A549 (cell line): Measurements from ENCODE around the gene SLC10A3. TPM values are rescaled to one million over a fixed set of nuclear protein-coding genes. Genes with fewer than 3 reads are reported as not detected.

Experiments used
- ATAC-seq, 2 experiments: fragments of 200-7000 bp in 1 of 2; fragments of >200 bp in 1 of 2; cut with Nextera tagmentation in 1 of 2; cut with Tn5 transposase in 1 of 2; 3 replicates each; pipeline versions ENCODE4 v1.8.0 to v1.9.1; 2018 to 2020; ENCODE audit warnings: mild to moderate bottlenecking in 1 of 2, moderate library complexity in 1 of 2
- CTCF ChIA-PET: fragments of 300-600 bp; sonication (Branson Sonifier 250); formaldehyde crosslinking; extraction: SDS; loops from one replicate; lab custom pipeline; 2021; ENCODE audit warnings: antibody characterized with exemption, inconsistent platforms; lab: Yijun Ruan, JAX
- POLR2A ChIA-PET: fragments of 350-600 bp; formaldehyde crosslinking; extraction: SDS; loops from one replicate; lab custom pipeline; 2021; ENCODE audit warnings: antibody characterized with exemption, inconsistent platforms; lab: Yijun Ruan, JAX
- DNase-seq, 2 experiments: peaks; one replicate each; pipeline versions ENCODE4 v3.0.0 to v3.0.0-alpha.2; 2011 to 2016; ENCODE audit warnings: low read depth in 1 of 2, low spot score in 1 of 2
- FAIRE-seq: peaks from 2 replicates; lab custom pipeline; 2011; peaks lifted over from hg19 to GRCh38; lab: Jason Lieb, UNC
- H3K27ac ChIP-seq, 2 experiments: fragments of >200 bp; sonication (Bioruptor Twin); formaldehyde crosslinking; 3 replicates each; pipeline ENCODE4 v1.5.1; 2016 to 2017
- H3K4me1 ChIP-seq: fragments of >200 bp; sonication (Bioruptor Twin); formaldehyde crosslinking; 3 replicates; pipeline ENCODE4 v1.6.1; 2016
- H3K4me2 ChIP-seq: fragments of >200 bp; sonication (Bioruptor Twin); formaldehyde crosslinking; 3 replicates; pipeline ENCODE4 v1.6.1; 2016
- H3K4me3 ChIP-seq: fragments of >200 bp; sonication (Bioruptor Twin); formaldehyde crosslinking; 3 replicates; pipeline ENCODE4 v1.5.1; 2016
- H3K9me3 ChIP-seq: fragments of >200 bp; sonication (Bioruptor Twin); formaldehyde crosslinking; 3 replicates; pipeline ENCODE4 v1.6.1; 2016
- CBX2 ChIP-seq: fragments of 200-600 bp; sonication (generic); IDR thresholded peaks from 2 replicates; pipeline ENCODE4 v1.6.1; 2016; ENCODE audit warnings: low read depth, mild to moderate bottlenecking, borderline replicate concordance
- EP300 ChIP-seq, 2 experiments: fragments of >200 bp; sonication (Bioruptor Twin); formaldehyde crosslinking; IDR thresholded peaks; 2 replicates in 1 of 2; 3 replicates in 1 of 2; pipeline ENCODE4 v1.6.1; 2016 to 2017
- FOSL2 ChIP-seq, 2 experiments: fragments of 450-650 bp in 1 of 2; fragments of >200 bp in 1 of 2; sonication (Bioruptor Twin) in 1 of 2; formaldehyde crosslinking; IDR thresholded peaks; 2 replicates each; pipeline versions ENCODE4 v1.5.0 to v1.6.1; 2016 to 2020; ENCODE audit warnings: mild to moderate bottlenecking in 1 of 2, moderate library complexity in 1 of 2
- GATA3 ChIP-seq: IDR thresholded peaks from 2 replicates; pipeline ENCODE4 v1.6.1; 2012; ENCODE audit warnings: borderline replicate concordance
- JUN ChIP-seq, 2 experiments: fragments of >200 bp; sonication (Bioruptor Twin); formaldehyde crosslinking; IDR thresholded peaks; 2 replicates in 1 of 2; 3 replicates in 1 of 2; pipeline ENCODE4 v1.6.1; 2016 to 2017
- JUNB ChIP-seq: fragments of >200 bp; sonication (Bioruptor Twin); formaldehyde crosslinking; IDR thresholded peaks from 2 replicates; pipeline ENCODE4 v1.6.1; 2016
- NPAS2 ChIP-seq: fragments of 250-450 bp; sonication (Bioruptor Pico); IDR thresholded peaks from 2 replicates; pipeline ENCODE4 v1.8.0; 2022; ENCODE audit warnings: mild to moderate bottlenecking, moderate library complexity, borderline replicate concordance
- PBX3 ChIP-seq: IDR thresholded peaks from 2 replicates; pipeline ENCODE4 v1.6.1; 2012
- PHF8 ChIP-seq: fragments of 200-600 bp; sonication (generic); IDR thresholded peaks from 2 replicates; pipeline ENCODE4 v1.6.1; 2016; ENCODE audit warnings: low read depth, mild to moderate bottlenecking, antibody characterized with exemption, moderate library complexity, borderline replicate concordance
- REST ChIP-seq: fragments of 200-600 bp; sonication (generic); IDR thresholded peaks from 2 replicates; pipeline ENCODE4 v1.6.1; 2016; ENCODE audit warnings: antibody characterized with exemption, mild to moderate bottlenecking, moderate library complexity
- WGBS: methylation state at CpG from one replicate; pipeline ENCODE4 v1.1.6; 2017; ENCODE audit errors: missing lambda C conversion rate; 5-methylcytosine and 5-hydroxymethylcytosine counted together
- polyA plus RNA-seq, 4 experiments: library from polyadenylated mRNA; depleted of rRNA in 3 of 4; stranded (reverse); fragments of >200 nt; fragmentation: RNase III in 1 of 4; extraction: RNeasy Plus Mini Kit Qiagen cat#74134 plus additional on column Dnase treatment in 1 of 4; gene quantifications; 2 replicates in 3 of 4; 3 replicates in 1 of 4; pipeline ENCODE4 v1.2.3, GENCODE V29; 2011 to 2017
- TF ChIP-seq, protein P1 (sequence below): IDR thresholded peaks from 2 replicates; pipeline ENCODE4 v1.6.1; 2012; ENCODE audit warnings: low read depth, borderline replicate concordance

Gene SLC10A3
- polyA plus RNA-seq, 2 of the 4 experiments (the other 2 are of a cell fraction): 9.0 to 21.7 TPM

DNA sequence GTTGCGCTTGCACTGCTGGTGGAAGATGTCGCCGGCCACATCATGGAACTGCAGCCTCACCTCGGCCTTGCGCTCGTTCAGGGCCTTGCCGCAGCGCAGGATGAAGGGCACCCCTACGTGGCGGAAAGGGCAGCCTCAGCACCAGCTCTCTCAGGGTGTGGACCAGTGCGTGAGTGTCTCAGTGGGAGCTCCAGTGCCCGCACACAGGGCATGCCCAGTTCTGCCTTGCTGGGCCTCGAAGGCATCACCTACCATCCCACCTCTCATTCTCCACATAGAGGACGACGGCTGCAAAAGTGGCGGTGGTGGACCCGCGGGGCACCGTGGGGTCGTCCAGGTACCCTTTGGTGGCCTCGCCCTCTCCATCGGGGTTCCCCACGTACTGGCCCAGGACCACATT is 42.3 kb upstream of the SLC10A3 start (continued):
- TF ChIP-seq NPAS2 (CRISPR knock-in tag): no peak
- no peak for TF ChIP-seq CBX2

DNA sequence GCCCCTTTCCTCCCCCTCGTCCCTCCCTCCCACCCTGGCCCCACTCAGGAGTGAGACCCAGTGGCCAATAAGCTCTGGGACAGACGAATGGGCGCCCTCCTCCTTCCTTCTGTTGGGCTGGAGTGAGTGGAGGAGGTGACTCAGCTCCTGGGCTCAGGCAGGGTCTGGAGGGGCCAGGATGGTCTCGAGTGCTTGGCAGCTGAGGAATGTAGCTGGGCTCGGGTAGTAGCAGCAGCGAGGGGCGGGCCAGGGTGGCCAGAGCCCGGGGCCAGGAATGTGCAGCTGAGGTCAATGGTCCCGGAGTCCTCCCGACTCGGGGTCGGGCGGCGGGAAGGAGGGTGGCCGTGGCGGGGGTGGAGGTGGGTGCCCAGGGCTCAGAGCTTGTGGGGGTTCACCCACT is 41.2 kb upstream of the SLC10A3 start:
- DNase-seq: peak in 1 of 2 experiments; percentile 64
- no peak overlapping the region; the same call in 2 of the 3 replicates for H3K4me3 ChIP-seq
- no peak for FAIRE-seq
- peak overlapping the region; percentile 90 for H3K4me2 ChIP-seq
- H3K4me1 ChIP-seq: peaks cover 95% of the 10 kb centered on the region
- WGBS: 20% methylated on average over 5 of the region's 16 CpGs
- ChIA-PET CTCF (interaction anchor here (1.0 to 6.4 kb wide), 4 partner anchors 8 to 158 kb away, joined by 3 to 55 read pairs (median 12); partner anchors contain the start of gene FLNA), POLR2A (interaction anchor here (0.5 to 1.7 kb wide), 3 partner anchors 9 to 12 kb away, joined by 3 to 6 read pairs (median 4); no protein-coding TSS in a partner anchor)
- no peaks in the 10 kb centered on the region for H3K9me3 ChIP-seq
- peak; percentile 15 to 16; a peak in 3 of 6 replicates for ATAC-seq
- no peak for TF ChIP-seq FOSL2 (IDR thresholded peaks at IDR 0.05)
- TF ChIP-seq FOSL2 (CRISPR knock-in tag; IDR thresholded peaks at IDR 0.05): 0 out of 2 replicates have a peak, but pooled peaks have one; percentile 24
- no peak for TF ChIP-seq PHF8
- H3K27ac ChIP-seq: peak overlapping the region; percentile 98 to 100

DNA sequence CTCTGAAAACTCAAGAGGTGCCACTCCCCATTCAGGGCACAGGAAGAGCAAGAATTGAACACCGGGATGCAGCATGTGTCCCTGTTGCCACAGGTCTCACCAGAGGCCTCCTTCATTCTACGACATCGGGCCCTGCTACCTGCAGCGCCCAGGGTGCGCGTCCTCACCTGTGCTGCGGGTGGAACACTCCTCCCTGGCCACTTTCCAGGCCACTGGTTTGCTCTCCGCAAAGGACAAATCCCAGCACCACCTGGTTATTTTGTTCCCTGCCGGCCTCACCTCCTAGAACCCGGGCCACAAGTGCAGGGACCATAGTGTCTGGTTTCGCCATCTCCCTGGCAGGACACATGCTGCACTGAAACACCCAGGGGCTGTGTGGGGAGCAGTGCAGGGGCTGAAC is 39.9 kb upstream of the SLC10A3 start:
- no peak for FAIRE-seq

More for the DNA sequence above, 39.9 kb upstream of the SLC10A3 start:
- no peak overlapping the region for H3K4me3 ChIP-seq
- peak in 1 of 2 experiments; percentile 49 for DNase-seq
- no peaks in the 10 kb centered on the region for H3K9me3 ChIP-seq
- ChIA-PET CTCF (interaction anchor here (6.4 kb wide), 1 partner anchor 12 kb away, joined by 55 read pairs; no protein-coding TSS in a partner anchor), POLR2A (interaction anchor here (1.3 to 1.8 kb wide), 2 partner anchors 11 to 13 kb away, joined by 5 to 7 read pairs; no protein-coding TSS in a partner anchor)
- TF ChIP-seq GATA3 (no peak), JUN (IDR thresholded peaks at IDR 0.05) (peak in 1 of 2 experiments; percentile 65; a peak in 1 of 5 replicates), EP300 (IDR thresholded peaks at IDR 0.05) (no peak), FOSL2 (IDR thresholded peaks at IDR 0.05) (no peak), FOSL2 (CRISPR knock-in tag; IDR thresholded peaks at IDR 0.05) (no peak), REST (0 out of 2 replicates have a peak, but pooled peaks have one; percentile 15), PBX3 (no peak), JUNB (no peak)
- TF ChIP-seq, protein P1, sequence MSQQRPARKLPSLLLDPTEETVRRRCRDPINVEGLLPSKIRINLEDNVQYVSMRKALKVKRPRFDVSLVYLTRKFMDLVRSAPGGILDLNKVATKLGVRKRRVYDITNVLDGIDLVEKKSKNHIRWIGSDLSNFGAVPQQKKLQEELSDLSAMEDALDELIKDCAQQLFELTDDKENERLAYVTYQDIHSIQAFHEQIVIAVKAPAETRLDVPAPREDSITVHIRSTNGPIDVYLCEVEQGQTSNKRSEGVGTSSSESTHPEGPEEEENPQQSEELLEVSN: no peak
- no peak overlapping the region for H3K4me2 ChIP-seq
- H3K4me1 ChIP-seq: peaks cover 94% of the 10 kb centered on the region
- WGBS: 94% methylated on average over 2 of the region's 11 CpGs
- H3K27ac ChIP-seq: peak overlapping the region; percentile 98 to 100; a peak in 4 of 6 replicates
- no peak for ATAC-seq
